GM21447 (cell line): Measurements from ENCODE around the gene CEND1.

Experiments used
- ATAC-seq: cut with Tn5 transposase; IDR thresholded peaks from one replicate; pipeline ENCODE4 v1.9.1; 2021; ENCODE audit not compliant: unreplicated experiment

The CEND1 gene

DNA sequence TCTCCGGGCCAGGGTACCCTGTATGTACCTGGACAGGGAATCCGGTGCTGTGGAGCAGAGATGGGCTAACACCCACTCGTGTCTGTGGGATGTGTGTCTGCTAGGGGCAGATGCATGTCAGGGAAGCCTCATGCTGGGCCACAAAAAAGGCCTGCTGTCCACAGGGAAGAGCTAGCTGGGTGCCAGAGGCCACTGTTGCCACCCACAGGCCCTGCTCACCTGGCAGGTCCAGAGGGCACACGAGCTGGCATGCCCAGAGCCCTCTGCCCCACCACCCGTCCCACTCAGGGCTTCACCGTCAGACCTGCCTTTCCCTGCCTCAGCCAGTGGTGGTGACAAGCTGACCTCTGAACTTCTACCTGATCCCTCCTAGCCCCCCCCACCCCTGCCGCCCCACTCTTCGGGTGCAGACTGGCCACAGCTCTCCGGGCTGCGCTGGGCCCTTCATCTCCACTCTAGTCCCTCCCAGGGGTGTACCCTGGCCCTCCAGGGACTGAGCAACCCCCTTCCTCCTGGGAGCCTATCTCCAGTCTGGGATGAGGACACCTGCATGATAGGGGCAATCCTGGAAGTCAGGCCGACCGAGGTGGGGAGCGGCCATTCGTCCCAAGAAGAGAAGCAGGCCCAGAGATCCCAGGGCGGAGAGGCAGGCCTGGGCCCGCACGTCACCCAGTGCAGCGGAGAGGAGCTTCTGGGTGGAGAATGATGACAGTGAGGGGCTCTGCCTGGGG lies 6.8 kb upstream of the CEND1 start:
- no peak for ATAC-seq

DNA sequence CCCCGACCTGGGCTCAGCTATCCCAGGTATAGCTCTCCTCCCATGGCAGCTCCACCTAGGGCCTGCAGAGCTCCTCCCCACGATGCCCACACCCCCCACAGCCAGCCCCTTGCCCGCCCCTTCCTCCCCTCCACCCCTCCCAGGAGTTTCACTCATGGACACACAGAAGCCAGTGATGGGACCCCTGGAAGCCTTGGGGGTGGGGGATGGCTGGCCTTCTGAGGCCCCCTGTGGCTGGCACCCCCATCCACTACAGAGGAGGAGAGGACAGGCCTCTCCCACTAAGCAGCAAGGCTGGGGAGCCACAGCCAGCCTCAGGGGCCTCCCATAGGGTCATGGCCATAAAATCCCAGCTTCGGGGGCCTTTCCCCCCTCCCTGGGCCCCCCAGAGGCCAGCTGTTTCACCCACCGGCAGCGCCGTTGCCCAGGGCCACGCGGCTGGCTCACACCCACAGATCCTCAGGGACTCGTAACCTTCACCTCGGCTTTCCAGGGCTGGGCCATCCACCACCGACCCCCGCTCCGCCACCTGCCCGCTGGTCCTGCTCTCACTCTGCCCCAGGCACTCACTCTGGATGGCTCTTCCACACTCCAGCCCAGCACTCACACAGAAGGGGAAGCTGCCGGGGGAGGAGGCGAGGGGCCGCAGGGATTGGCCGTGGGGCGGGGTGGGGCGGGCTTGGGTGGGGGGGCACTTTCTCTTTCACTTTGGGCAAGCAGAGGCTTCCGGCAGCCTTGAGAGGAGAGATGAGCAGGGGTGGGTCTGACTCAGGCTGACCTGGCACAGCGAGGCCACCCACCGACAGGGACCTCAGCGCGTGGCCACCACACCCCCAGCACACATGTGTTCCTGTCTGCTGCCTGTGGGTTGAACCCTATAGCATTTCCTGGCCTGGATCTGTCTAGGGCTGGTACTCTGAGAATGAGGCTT lies 6.0 kb upstream of the CEND1 start:
- ATAC-seq = peak; percentile 29

DNA sequence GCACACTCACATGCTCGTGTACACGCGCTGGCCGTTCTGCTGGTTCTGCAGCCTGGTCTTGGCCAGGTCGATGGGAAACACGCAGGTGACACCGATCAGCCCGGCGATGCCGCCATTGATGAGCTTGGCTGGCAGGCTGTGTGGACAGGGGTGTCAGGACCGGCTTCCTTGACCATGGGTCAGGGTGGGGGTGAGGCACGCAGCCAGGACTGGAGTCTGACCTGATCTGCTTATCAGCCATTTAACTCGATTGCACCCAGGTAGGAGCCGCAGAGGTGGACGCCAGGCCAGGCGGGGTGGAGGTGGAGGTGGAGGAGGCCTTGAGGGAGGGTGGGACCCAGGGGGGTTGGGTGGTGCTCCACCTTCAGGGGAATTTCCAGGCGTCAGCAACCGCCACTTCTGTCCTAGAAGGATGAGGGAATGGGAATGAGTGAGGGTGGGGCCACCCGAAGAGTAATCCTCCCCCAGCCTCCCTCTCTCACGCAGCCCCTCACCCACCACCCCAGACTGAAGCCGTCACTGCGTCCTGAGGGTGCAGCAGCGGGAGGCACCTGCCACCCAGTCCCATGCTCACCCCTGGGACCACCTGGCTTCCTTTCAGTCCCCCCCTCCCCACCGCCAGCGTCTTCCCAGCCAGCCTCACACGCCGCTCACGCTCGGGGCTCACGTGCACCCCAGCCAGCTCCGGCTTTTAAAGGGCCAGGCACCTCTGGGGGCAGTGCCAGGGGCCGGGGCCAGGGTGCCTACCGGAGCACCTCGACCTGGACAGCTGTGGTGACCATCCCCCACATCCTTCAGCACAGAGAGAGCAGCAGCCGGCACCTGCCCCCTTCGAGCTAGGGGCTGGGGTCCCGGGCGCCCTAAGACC lies 5.1 kb upstream of the CEND1 start:
- ATAC-seq = no peak

DNA sequence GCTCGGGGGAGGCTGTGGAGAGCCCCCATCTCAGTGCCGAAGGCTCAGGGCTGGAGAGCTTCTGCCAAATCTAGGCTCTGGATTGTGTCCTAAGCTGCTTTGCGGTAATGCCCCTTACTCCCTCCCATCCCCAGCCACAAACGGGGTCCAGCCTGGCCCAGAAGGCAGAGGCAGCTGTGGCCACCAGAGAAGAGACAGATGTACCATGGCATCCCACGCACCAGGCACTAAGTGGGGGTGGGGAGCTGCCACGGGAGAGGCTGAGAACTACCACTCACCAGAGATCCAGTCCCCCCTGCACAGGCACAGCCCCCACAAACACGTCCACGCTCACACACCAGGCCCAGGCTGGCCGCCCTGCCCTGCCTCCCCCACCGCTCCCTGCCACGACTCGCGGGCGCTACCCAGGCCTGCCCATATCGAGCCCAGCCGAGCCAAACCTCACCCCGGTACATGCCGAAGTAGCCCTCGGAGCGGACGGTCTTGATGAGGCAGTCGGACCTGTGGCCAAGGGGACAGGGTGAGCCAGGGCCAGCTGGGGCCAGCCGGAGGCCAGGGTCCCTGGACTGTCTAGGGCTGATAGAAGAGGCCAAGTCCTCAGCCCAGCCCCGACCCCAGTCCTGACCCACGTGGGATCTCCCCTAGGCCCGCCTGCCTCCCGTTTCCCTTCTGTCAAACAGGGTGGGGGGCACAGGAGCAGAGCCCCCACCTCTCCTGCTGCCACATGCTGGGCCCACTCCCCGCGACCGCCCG lies 4.3 kb upstream of the CEND1 start:
- ATAC-seq = no peak

DNA sequence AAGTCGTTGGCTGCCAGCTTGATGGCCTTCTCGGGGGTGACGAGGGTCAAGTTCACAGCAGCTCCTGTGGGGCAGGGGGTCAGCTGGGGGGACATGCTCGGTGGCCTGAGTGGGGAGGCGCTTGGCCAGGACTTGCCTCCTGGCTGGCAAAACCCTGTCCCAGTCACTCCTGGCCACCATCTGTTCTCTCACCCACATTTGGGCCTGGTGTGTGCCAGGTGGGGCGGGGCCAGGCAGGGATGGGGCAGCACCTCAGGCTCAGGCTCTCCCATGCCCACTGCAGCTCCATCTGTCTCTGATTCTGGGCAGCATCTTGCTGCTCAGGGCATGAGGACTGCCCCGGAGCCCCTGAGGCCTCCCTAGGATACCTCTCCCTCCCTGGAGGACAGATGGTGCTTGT lies 3.7 kb upstream of the CEND1 start:
- ATAC-seq = no peak

DNA sequence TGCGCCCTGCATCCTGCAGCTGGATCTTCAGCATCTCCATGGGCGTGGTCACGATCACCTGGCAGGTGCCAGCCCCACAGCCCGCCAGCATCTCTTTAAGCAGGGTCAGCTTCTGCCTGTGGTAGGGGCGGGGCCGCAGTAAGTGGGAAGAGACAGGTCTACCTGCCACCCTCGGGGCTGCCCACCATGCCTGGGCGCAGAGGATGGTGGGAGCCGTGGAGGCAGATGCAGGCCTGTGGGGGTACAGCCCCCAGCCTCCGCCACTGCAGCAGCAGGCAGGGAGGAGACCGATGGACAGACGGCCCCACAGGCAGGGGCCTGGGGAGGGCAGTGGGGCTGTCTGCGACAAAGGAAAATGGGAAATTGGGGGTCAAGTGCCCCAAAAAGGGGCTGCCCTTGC lies 3.0 kb upstream of the CEND1 start:
- ATAC-seq = no peak

DNA sequence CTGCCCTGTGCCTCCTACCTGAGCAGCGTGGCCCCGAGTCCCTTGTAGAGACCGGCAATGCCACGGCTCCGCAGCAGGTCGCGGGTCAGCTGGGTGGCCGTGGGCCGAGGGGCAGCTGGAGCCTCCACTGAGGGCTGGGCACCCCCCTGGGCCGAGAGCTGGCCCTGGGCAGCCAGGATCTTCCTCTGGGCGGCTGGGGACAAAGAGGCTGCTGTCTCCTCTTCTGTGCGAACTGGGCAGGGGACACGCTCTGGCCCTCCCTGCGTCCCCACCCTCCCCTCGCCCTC lies 2.6 kb upstream of the CEND1 start:
- no peak for ATAC-seq

DNA sequence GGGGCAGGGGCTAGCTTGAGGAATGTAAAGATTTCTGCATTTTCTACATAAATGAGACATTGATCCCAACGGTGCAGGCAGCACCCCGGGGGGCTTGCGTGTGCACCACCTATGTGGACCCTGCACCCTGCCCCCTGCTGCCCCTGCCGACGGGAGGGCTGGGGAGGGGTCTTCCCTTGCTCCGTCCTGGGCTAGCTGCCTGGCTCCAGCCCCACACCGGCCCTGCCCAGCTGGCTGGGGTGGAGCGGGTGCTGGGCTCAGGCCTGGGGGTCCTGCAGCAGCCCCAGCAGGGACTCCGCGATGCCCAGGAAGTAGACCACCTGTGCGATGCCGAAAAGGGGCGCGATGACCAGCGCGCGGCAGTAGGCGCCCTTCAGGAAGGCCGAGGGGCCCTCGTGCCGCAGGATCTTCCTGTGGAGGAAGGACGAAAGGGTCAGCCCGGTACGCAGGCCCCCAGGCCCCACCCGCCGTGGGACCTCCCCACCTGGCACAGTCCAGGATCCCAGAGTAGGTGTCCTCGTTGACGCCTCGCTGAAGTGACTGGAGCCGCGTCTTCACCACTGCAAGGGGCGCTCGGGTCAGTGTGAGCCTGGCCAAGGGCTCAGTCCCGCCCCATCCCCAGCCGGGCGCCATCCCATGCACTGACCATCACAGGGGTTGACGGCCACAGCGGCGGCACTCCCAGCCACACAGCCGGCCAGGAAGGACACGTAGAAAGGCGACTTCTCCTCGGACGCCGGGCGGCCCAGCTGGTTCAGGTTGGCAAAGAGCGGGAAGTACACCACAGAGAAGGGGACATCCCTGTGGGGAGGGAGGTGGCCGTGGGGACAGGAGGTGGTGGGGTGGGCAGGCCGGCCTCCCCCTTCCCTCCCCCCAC lies 2.0 kb upstream of the CEND1 start:
- no peak for ATAC-seq

DNA sequence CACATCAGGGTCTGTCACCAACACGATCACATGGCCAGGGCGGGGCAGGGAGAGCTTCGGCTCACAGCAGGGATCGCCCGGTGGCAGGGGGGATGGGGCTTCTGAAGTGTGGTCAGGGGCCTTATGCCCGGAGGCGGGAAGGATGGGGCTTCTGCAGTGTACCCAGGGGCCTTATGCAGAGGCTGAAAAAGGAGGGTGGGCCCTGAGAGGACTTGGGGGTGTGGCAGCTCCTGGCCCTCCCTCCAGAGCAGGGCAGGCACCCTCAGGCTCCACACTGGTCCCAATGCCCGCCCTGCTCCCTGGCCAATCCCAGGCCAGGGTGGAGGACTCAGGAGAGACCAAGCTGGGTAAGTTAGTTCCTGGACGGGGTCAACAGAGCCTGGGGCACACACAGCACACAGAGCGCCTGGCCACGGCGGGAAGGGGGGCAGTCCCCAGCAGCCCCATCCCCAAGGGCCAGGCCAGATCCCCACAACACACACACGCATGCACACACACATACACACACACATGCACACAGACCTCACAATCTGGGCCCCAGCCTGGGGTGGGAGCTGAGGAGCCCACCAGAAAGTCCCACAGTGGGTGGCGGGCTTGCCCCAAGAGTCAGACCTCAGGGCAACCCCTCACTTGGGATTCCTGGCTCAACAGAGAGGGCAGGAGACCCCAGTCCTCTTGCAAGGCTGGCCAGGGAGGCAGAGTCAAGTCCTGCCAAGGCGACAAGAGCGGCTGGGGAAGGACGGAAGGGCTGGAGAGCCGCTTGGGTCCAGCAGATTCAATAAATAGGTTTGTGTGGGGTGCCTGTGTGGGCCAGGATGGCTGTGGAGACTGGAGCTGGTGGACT lies 1.1 kb upstream of the CEND1 start:
- ATAC-seq = no peak

DNA sequence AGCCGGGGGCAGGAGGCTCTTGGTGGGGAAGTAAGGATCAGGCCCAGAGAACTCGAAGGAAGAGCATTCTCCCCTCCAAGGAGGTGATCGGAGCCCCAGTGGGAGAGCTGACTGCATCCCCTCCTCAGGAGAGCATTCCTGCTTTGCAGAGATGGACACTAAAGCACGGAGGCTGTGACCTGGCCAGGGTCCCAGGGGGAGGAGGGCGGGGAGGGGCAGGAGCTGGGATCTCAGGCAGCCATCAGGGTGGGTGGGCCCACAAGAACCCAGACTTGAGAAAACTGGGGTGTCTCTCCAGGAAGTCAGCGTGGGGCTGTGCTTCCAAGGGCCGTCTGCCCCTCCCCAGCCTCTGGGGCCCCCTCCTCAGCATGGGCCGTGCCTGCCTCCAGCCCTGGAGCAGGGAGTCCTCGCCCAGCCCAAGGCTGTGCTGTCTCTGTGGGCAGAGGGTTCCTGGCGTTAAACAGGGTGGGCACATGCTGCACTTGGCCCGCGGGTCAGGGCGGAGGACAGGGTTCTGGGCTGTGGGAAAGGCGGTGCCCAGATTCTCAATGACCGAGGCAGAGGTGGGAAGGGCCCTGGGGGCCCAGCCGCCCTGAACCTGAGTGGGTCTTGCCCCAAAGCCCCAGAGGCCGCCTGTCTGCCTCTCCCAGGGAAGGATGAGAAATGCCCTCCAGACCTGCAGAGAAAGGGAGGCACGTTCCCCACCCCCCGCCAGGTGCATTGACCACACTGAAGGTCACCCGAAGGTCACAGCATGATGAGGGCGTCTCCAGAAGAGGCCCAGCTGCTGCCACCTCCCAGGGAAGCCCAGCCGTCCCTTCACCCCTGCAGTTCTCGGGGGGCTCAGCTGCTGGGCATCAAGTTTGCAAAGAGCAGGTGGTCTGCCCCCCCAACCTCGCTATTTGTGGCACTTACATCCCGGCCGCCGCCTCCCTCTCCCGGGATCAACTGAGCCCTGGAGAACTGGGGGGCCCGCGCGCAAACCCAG lies 643 bp downstream of the CEND1 start:
- no peak for ATAC-seq

DNA sequence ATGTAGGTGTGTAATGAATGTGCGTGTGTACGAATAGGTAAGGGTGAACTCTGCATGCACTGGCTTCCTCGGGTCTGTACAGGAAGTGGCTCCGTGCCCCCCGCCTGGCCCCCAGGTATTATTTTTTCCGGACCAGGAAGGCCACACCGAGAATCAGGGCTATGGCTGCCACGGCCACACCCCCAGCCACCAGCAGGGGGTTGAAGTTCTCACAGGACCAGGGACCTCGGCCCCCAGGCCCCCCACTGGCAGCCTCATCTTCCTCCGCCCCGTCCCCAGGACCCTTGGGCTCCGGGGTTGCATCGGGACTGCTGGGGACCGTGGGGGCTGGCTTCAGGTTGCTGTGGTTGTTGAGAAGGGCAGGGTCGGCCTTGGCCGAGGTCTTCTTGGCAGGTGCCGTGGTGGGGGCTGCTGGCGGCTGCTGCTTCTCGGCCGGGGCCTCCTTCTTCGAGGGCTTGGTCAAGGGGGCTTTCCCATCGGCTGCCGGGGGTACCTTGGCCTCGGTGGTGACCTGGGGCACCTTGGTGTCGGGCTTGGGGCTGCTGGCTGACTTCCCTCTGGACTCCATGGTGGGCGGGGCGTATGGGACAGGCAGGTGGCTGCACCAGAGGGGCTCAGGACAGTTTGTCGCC lies 1.8 kb downstream of the CEND1 start:
- ATAC-seq = no peak

DNA sequence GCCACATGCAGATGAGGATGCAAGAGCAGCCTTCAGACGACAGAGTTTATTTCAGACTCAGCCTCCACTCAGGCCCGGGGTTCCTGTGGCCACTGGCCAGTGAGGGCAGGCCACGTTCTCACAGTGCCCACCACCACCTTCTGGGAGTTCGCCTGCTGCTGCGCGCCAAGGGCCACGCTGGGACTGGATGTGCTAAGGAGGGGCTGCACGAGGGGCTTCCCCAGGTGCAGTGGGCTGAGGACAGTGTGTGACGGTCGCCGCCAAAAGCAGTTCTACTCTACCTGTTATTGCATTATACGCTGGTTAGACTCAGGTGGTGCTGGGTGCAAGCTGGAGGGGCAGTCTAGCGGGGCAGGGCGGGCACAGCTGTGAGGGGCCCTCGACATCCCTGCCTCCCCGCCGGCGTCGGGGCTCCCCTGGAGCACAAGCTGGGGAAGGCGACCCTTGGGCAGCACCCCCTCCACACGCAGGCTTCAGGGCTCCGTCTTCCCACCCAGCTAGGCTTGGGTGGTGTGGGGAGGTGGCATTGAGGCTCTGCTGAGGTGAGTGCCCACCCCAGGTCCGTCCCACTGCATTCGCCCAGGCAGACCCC lies 2.7 kb downstream of the CEND1 start:
- ATAC-seq = no peak

DNA sequence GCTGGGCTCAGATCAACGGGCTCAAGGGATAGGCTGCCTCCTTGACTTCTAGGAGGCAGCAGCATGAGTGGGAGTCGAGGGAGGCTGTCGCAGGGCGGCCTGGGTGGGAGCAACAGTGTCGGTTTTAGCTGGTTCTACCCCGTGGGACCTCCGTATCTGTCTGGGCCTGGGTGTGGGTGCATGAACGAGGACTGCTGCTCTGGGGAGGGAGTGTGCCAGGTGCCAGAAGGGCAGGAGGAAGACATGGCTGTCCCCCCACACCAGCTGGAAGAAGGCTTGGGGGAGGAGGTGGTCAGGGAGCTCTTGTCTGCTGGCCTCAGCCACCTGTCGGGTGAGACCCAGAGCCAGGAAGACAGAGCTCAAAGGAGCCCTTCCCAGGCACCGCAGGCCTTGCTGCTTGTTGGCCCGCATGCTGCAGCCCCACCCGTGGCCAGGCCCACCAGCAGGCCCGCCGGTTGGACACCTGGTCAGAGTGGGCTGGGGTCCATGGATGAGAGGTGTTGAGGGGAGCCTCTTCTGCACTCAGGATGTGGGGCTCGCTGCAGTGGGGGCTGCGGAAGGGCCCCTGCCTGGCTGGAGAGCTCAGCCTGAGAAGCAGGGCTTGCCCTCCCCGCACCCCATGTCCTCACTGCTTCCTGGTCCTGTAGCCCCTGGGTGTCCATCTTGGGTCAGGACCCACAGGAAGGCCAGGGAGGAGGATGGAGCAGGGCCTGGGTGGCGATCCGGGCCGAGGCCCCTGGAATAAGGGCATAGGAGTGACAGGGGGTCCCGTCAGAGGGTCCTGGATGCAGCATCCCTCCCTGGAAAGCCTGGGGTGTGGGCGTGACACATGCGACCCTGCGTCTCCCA lies 3.4 kb downstream of the CEND1 start:
- no peak for ATAC-seq

DNA sequence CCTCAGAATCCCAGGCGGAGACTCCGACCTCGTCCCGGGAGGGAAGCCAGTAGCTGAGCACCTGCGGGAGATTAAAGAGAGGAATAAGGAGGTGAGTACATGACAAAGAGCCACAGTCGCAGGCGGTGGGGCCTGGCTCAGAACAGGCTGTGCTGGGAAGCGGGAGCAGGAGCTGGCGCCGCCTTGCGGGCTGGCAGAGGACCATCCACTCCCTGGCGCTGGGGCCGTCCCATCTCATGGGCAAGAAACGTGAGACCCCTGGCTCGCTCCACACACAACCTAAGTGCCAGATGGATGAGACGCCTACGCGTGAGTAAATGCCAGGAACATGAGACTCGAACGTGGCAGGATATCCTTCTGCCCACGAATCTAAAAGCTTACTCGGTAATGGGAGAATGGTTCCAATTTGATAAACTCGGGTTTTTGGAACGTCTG lies 6.3 kb downstream of the CEND1 start:
- ATAC-seq = no peak

DNA sequence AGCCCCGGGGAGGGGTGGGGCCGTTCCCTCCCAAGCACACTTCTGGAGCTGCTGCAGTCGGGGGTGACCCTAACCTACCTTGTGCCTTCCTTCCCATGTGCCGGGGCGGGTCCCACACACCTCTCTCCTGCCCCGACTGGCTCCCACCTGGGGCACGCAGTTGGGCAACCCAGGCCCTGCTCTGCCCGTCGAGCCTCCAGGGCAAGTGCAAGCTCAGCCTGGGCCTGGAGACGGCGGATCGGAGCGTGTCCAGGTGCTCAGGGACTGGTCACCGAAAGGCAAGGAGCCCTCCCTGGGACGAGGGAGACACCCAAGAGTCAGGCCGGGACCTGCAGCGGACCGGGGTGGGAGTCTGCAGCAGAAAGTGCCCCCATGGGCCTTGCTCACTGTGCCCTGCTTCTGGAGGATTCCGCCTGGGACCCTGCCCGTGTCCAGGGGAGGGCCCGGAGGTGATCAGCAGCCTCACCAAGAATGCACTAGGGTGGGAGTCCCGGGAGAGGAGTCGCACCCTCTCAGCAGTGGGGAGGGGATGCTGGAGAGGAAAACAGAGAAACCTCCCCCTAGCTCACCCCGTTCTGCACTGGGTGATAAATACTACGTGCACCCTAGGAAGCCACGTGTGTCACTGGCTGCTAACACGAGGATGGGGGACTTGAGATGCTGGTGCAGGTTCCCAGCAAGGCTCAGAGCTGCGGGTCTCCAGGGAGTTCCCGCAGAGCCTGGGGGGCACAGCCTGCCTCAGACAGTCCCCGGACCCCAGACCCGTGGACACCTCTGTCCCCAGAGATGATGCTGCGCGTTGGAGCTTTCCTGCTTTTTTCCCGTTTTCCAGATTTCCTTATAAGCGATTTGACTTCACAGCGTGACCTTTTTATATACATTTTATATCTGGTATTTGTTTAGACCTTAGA lies 7.4 kb downstream of the CEND1 start:
- no peak for ATAC-seq
